Right cardiac atrium (tissue), 5 donors: ENCODE results near the gene TTC7B. TPM values are rescaled to one million over a fixed set of nuclear protein-coding genes. Genes with fewer than 3 reads are reported as not detected.
A peak's percentile ranks its signal among the peaks of the same experiment; 100 is the strongest.

Experiments used
- ATAC-seq, 2 donors: fragments of 200-7000 bp; cut with Tn5 transposase; one replicate each; pipeline versions ENCODE4 v1.8.0 to v1.9.1; 2020; ENCODE audit warnings: moderate library complexity in 2 of 2, mild to moderate bottlenecking in 1 of 2
- DNase-seq, 3 donors: peaks; one replicate each; pipeline ENCODE4 v3.0.0-alpha.2; 2020
- H3K27ac ChIP-seq: one replicate; pipeline ENCODE4 v1.5.1; 2013; ENCODE audit warnings: mild to moderate bottlenecking, low read length, control low read depth, moderate library complexity
- H3K27me3 ChIP-seq: one replicate; pipeline ENCODE4 v1.6.1; 2013; ENCODE audit not compliant: control insufficient read depth, insufficient read depth
- H3K4me1 ChIP-seq: one replicate; pipeline ENCODE4 v1.6.1; 2013; ENCODE audit warnings: low read length; ENCODE audit not compliant: control insufficient read depth, insufficient read depth
- H3K4me3 ChIP-seq: one replicate; pipeline ENCODE4 v1.5.1; 2013; ENCODE audit warnings: low read length, control low read depth
- H3K9me3 ChIP-seq: one replicate; pipeline ENCODE4 v1.6.1; 2013; ENCODE audit warnings: low read length; ENCODE audit not compliant: control insufficient read depth
- WGBS: extraction: QIAGEN DNeasy Blood & Tissue Kit; methylation state at CpG from one replicate; pipeline ENCODE4 v1.1.7; 2013; 5-methylcytosine and 5-hydroxymethylcytosine counted together
- intact Hi-C, 4 donors: fragments of 100-400 bp; cut with DNase I; formaldehyde crosslinking; loops; one replicate each; pipeline versions ENCODE4 v1.11.0 to v1.14.0; 2022 to 2023
- polyA plus RNA-seq: library from polyadenylated mRNA; stranded (reverse); fragments of 200-250 nt; gene quantifications from one replicate; pipeline ENCODE4 v1.2.3, GENCODE V29; 2013
- total RNA-seq, 4 donors: library from RNA; stranded (reverse); fragmentation: NEBNext Ultra II Directional; extraction: Animal tissue kit (Norgen Biotek cat#: 25700); gene quantifications; one replicate each; pipeline ENCODE4 v1.2.1, GENCODE V29; 2021
- donor health status: healthy with polysubstance abuse.
- donor health status: DM: no; HTN: yes; CAD: no.
- donor health status: DM: no; HTN: no; CAD: no.
- donor health status: DM: no; HTN: yes; CAD: no; lungs with severe emphysema.
- donor health status: DM: yes; HTN: yes; CAD: no.

TTC7B gene
- total and polyA plus RNA-seq, 5 donors: 38.1 to 88.7 (median 82.8) TPM

- Histone ChIP-seq H3K4me1 (no peaks in the 10 kb centered on the region), H3K27me3 (no peaks in the 10 kb centered on the region), H3K4me3 (no peak overlapping the region), H3K9me3 (no peaks in the 10 kb centered on the region), H3K27ac (no peak overlapping the region)
- no peak for ATAC-seq
- intact Hi-C loops: no loop called here
- WGBS: 85% methylated on average over 4 of the region's 4 CpGs
- DNase-seq: no peak
Measured at GRCh38 chr14:90773705-90774104, 42.5 kb downstream of the TTC7B start.

- 57% methylated on average over 1 of the region's 1 CpG for WGBS
- no peak for DNase-seq
- Histone ChIP-seq H3K27ac (peak overlapping the region; percentile 15), H3K9me3 (no peaks in the 10 kb centered on the region), H3K4me1 (no peaks in the 10 kb centered on the region), H3K27me3 (no peaks in the 10 kb centered on the region), H3K4me3 (no peak overlapping the region)
- no peak for ATAC-seq
- intact Hi-C loops: no loop called here
Measured at GRCh38 chr14:90773196-90773486, 43.1 kb downstream of the TTC7B start.

- H3K4me3 ChIP-seq: no peak overlapping the region
- DNase-seq (no peak), ATAC-seq (no peak)
- H3K9me3 ChIP-seq: no peaks in the 10 kb centered on the region
- no peaks in the 10 kb centered on the region for H3K27me3 ChIP-seq
- no peaks in the 10 kb centered on the region for H3K4me1 ChIP-seq
- no peak overlapping the region for H3K27ac ChIP-seq
- intact Hi-C loops: loop anchor here in 1 of 4 donors (10.0 kb wide), 1 partner anchor 47 kb away; the partner anchor contains the start of gene TTC7B
Measured at GRCh38 chr14:90767899-90768298, 48.3 kb downstream of the TTC7B start.

- Histone ChIP-seq H3K4me3 (no peak overlapping the region), H3K4me1 (peaks cover 4% of the 10 kb centered on the region), H3K27ac (peak overlapping the region; percentile 19), H3K27me3 (no peaks in the 10 kb centered on the region), H3K9me3 (no peaks in the 10 kb centered on the region)
- no peak for DNase-seq
- no peak for ATAC-seq
- WGBS: 89% methylated on average over 4 of the region's 4 CpGs
- intact Hi-C loops: loop anchor here in 1 of 4 donors (10.0 kb wide), 1 partner anchor 54 kb away; the partner anchor contains the start of gene TTC7B
Measured at GRCh38 chr14:90760591-90761316, 55.5 kb downstream of the TTC7B start.

GRCh38 chr14:90760078-90760444 is 56.2 kb downstream of the TTC7B start:
- intact Hi-C loops: loop anchor here in 1 of 4 donors (10.0 kb wide), 1 partner anchor 55 kb away; the partner anchor contains the start of gene TTC7B
- ATAC-seq: peak in 1 of 2 donors; percentile 3

GRCh38 chr14:90759370-90760077 is 56.7 kb downstream of the TTC7B start:
- intact Hi-C loops: loop anchor here in 2 of 4 donors (5.0 to 10.0 kb wide), 2 partner anchors 55 to 362 kb away; partner anchors contain the start of genes CALM1 (in 2 of the 2) and TTC7B (in 1 of the 2)
- Histone ChIP-seq H3K27me3 (no peaks in the 10 kb centered on the region), H3K4me3 (no peak overlapping the region), H3K9me3 (no peaks in the 10 kb centered on the region), H3K4me1 (peaks cover 4% of the 10 kb centered on the region), H3K27ac (peak overlapping the region; percentile 97)
- DNase-seq (peak in 1 of 3 donors; percentile 54), ATAC-seq (peak; percentile 22 to 40)
- 49% methylated on average over 7 of the region's 7 CpGs for WGBS

More at GRCh38 chr14:90760078-90760444, 56.2 kb downstream of the TTC7B start:
- H3K9me3 ChIP-seq: no peaks in the 10 kb centered on the region
- H3K27ac ChIP-seq: peak overlapping the region; percentile 10
- H3K4me1 ChIP-seq: peaks cover 4% of the 10 kb centered on the region
- no peak overlapping the region for H3K4me3 ChIP-seq
- H3K27me3 ChIP-seq: no peaks in the 10 kb centered on the region
- WGBS: 72% methylated on average over 4 of the region's 4 CpGs
- DNase-seq: peak in 2 of 3 donors; percentile 52 to 58

GRCh38 chr14:90758959-90759358 is 57.3 kb downstream of the TTC7B start:
- intact Hi-C loops: loop anchor here in 2 of 4 donors (5.0 kb wide), 1 partner anchor 362 kb away; the partner anchor contains the start of gene CALM1 (in 2 of the 2)
- peak; percentile 78 to 82 for ATAC-seq

GRCh38 chr14:90758028-90758889 is 58.0 kb downstream of the TTC7B start:
- WGBS: 1% methylated on average over 71 of the region's 71 CpGs
- Histone ChIP-seq H3K9me3 (no peaks in the 10 kb centered on the region), H3K4me1 (peaks cover 4% of the 10 kb centered on the region), H3K4me3 (peak overlapping the region; percentile 52), H3K27me3 (no peaks in the 10 kb centered on the region), H3K27ac (peak overlapping the region; percentile 97)
- ATAC-seq: peak; percentile 93
- intact Hi-C loops: loop anchor here in 2 of 4 donors (5.0 kb wide), 1 partner anchor 361 kb away; the partner anchor contains the start of gene CALM1 (in 2 of the 2)
- DNase-seq: peak; percentile 93 to 98 (median 97)

More at GRCh38 chr14:90758959-90759358, 57.3 kb downstream of the TTC7B start:
- Histone ChIP-seq H3K27me3 (no peaks in the 10 kb centered on the region), H3K4me3 (peak overlapping the region; percentile 46), H3K9me3 (no peaks in the 10 kb centered on the region), H3K27ac (peak overlapping the region; percentile 97), H3K4me1 (peaks cover 4% of the 10 kb centered on the region)
- 15% methylated on average over 13 of the region's 13 CpGs for WGBS
- peak; percentile 70 to 88 (median 86) for DNase-seq

- ATAC-seq (no peak), DNase-seq (no peak)
- WGBS: 80% methylated on average over 3 of the region's 3 CpGs
- H3K27me3 ChIP-seq: no peaks in the 10 kb centered on the region
- no peak overlapping the region for H3K27ac ChIP-seq
- no peak overlapping the region for H3K4me3 ChIP-seq
- no peaks in the 10 kb centered on the region for H3K9me3 ChIP-seq
- intact Hi-C loops: loop anchor here in 2 of 4 donors (5.0 kb wide), 1 partner anchor 360 kb away; the partner anchor contains the start of gene CALM1 (in 2 of the 2)
- H3K4me1 ChIP-seq: peaks cover 4% of the 10 kb centered on the region
Measured at GRCh38 chr14:90757452-90757851, 58.8 kb downstream of the TTC7B start.

- Histone ChIP-seq H3K27ac (no peak overlapping the region), H3K4me1 (peaks cover 4% of the 10 kb centered on the region), H3K27me3 (no peaks in the 10 kb centered on the region), H3K4me3 (no peak overlapping the region), H3K9me3 (no peaks in the 10 kb centered on the region)
- WGBS: 95% methylated on average over 10 of the region's 10 CpGs
- ATAC-seq (no peak), DNase-seq (peak in 1 of 3 donors; percentile 56)
- intact Hi-C loops: loop anchor here in 2 of 4 donors (5.0 kb wide), 1 partner anchor 360 kb away; the partner anchor contains the start of gene CALM1 (in 2 of the 2)
Measured at GRCh38 chr14:90756755-90757345, 59.4 kb downstream of the TTC7B start.
